ENCODE data around the gene ZNF718. TPM values are rescaled to one million over a fixed set of nuclear protein-coding genes. Genes with fewer than 3 reads are reported as not detected.
"Not testable (repeated sequence)": the region's sequence is repeated elsewhere in the genome, so short reads cannot be mapped to it uniquely, and the experiment has no call there.

The ZNF718 gene
- total RNA-seq: 7.6 and 7.7 TPM in 2 replicates

GRCh38 chr4:124275-125081 lies at the start of gene ZNF718:
ZNF718 (plus strand) TSS chr4:124501; CDS start chr4:124671, 170 bp downstream.
- Mint-ChIP-seq H3K4me1 (peaks cover 25% of the 10 kb centered on the region), H3K4me3 (peak within 1 kb of the TSS; percentile 100), H3K27me3 (no peaks in the 10 kb centered on the region), H3K9me3 (peaks cover 25% of the 10 kb centered on the region), H3K27ac (peak within 1 kb of the TSS; percentile 99), H3K36me3 (ENCODE audit: low read depth) (peaks cover 36% of the 10 kb centered on the region)
- intact Hi-C loops (cut with micrococcal nuclease): loop anchor here (5.0 kb wide), 3 partner anchors 118 to 348 kb away; partner anchors contain the start of gene ZNF141
- peak; percentile 97 for DNase-seq

GRCh38 chr4:85951-86350 lies 38.4 kb upstream of the ZNF718 start:
- peaks cover 35% of the 10 kb centered on the region for H3K9me3 Mint-ChIP-seq
- H3K27ac Mint-ChIP-seq: no peak overlapping the region
- peaks cover 28% of the 10 kb centered on the region for H3K36me3 Mint-ChIP-seq (ENCODE audit: low read depth)
- no peak for DNase-seq
- H3K4me1 Mint-ChIP-seq: no peaks in the 10 kb centered on the region
- H3K27me3 Mint-ChIP-seq: no peaks in the 10 kb centered on the region
- H3K4me3 Mint-ChIP-seq: no peak overlapping the region
- intact Hi-C loops (cut with micrococcal nuclease): no loop called here

GRCh38 chr4:86559-87324 lies 37.6 kb upstream of the ZNF718 start:
- Mint-ChIP-seq H3K9me3 (peaks cover 38% of the 10 kb centered on the region), H3K36me3 (ENCODE audit: low read depth) (peaks cover 26% of the 10 kb centered on the region)
- intact Hi-C loops (cut with micrococcal nuclease); H3K27me3 Mint-ChIP-seq; H3K4me1 Mint-ChIP-seq; H3K4me3 Mint-ChIP-seq; DNase-seq; H3K27ac Mint-ChIP-seq: not testable (repeated sequence)

- Mint-ChIP-seq H3K27ac (no peak overlapping the region), H3K4me1 (no peaks in the 10 kb centered on the region), H3K27me3 (no peaks in the 10 kb centered on the region), H3K4me3 (no peak overlapping the region), H3K9me3 (peaks cover 19% of the 10 kb centered on the region), H3K36me3 (ENCODE audit: low read depth) (no peaks in the 10 kb centered on the region)
- DNase-seq: no peak
- intact Hi-C loops (cut with micrococcal nuclease): no loop called here
These were observed 25.9 kb upstream of the ZNF718 start for GRCh38 chr4:98386-98785.

- Mint-ChIP-seq H3K27ac (no peak overlapping the region), H3K27me3 (no peaks in the 10 kb centered on the region), H3K36me3 (ENCODE audit: low read depth) (no peaks in the 10 kb centered on the region), H3K4me1 (no peaks in the 10 kb centered on the region), H3K4me3 (no peak overlapping the region), H3K9me3 (peaks cover 14% of the 10 kb centered on the region)
- DNase-seq: no peak
- intact Hi-C loops (cut with micrococcal nuclease): no loop called here
These were observed 24.4 kb upstream of the ZNF718 start for GRCh38 chr4:99863-100262.

GRCh38 chr4:107083-107443 lies 17.2 kb upstream of the ZNF718 start:
- peaks cover 14% of the 10 kb centered on the region for H3K27me3 Mint-ChIP-seq
- H3K4me3 Mint-ChIP-seq: no peak overlapping the region
- peaks cover 43% of the 10 kb centered on the region for H3K9me3 Mint-ChIP-seq
- no peaks in the 10 kb centered on the region for H3K4me1 Mint-ChIP-seq
- peaks cover 8% of the 10 kb centered on the region for H3K36me3 Mint-ChIP-seq (ENCODE audit: low read depth)
- intact Hi-C loops (cut with micrococcal nuclease): no loop called here
- no peak overlapping the region for H3K27ac Mint-ChIP-seq
- no peak for DNase-seq

GRCh38 chr4:107444-108429 lies 16.6 kb upstream of the ZNF718 start:
- intact Hi-C loops (cut with micrococcal nuclease): no loop called here
- H3K4me1 Mint-ChIP-seq: no peaks in the 10 kb centered on the region
- H3K36me3 Mint-ChIP-seq (ENCODE audit: low read depth): peaks cover 8% of the 10 kb centered on the region
- H3K9me3 Mint-ChIP-seq: peaks cover 43% of the 10 kb centered on the region
- H3K27ac Mint-ChIP-seq: no peak overlapping the region
- H3K27me3 Mint-ChIP-seq: peaks cover 14% of the 10 kb centered on the region
- H3K4me3 Mint-ChIP-seq: no peak overlapping the region
- DNase-seq: no peak

GRCh38 chr4:112771-113170 lies 11.5 kb upstream of the ZNF718 start:
- no peaks in the 10 kb centered on the region for H3K4me1 Mint-ChIP-seq
- peaks cover 8% of the 10 kb centered on the region for H3K36me3 Mint-ChIP-seq (ENCODE audit: low read depth)
- H3K9me3 Mint-ChIP-seq: peaks cover 39% of the 10 kb centered on the region
- H3K4me3 Mint-ChIP-seq: no peak overlapping the region
- DNase-seq: no peak
- intact Hi-C loops (cut with micrococcal nuclease): no loop called here
- peaks cover 10% of the 10 kb centered on the region for H3K27me3 Mint-ChIP-seq
- no peak overlapping the region for H3K27ac Mint-ChIP-seq

GRCh38 chr4:113732-114131 lies 10.6 kb upstream of the ZNF718 start:
- DNase-seq: no peak
- no peaks in the 10 kb centered on the region for H3K4me1 Mint-ChIP-seq
- peaks cover 39% of the 10 kb centered on the region for H3K9me3 Mint-ChIP-seq
- H3K27me3 Mint-ChIP-seq: peaks cover 6% of the 10 kb centered on the region
- H3K36me3 Mint-ChIP-seq (ENCODE audit: low read depth): peaks cover 8% of the 10 kb centered on the region
- H3K4me3 Mint-ChIP-seq: no peak overlapping the region
- intact Hi-C loops (cut with micrococcal nuclease): no loop called here
- H3K27ac Mint-ChIP-seq: no peak overlapping the region

- H3K36me3 Mint-ChIP-seq (ENCODE audit: low read depth): peaks cover 6% of the 10 kb centered on the region
These were observed 10.2 kb upstream of the ZNF718 start for GRCh38 chr4:114149-114548.

GRCh38 chr4:116499-116898 lies 7.8 kb upstream of the ZNF718 start:
- H3K9me3 Mint-ChIP-seq: peaks cover 36% of the 10 kb centered on the region
- no peak for DNase-seq
- no peak overlapping the region for H3K4me3 Mint-ChIP-seq
- peaks cover 11% of the 10 kb centered on the region for H3K36me3 Mint-ChIP-seq (ENCODE audit: low read depth)
- H3K4me1 Mint-ChIP-seq: peaks cover 9% of the 10 kb centered on the region
- intact Hi-C loops (cut with micrococcal nuclease): no loop called here
- no peaks in the 10 kb centered on the region for H3K27me3 Mint-ChIP-seq
- no peak overlapping the region for H3K27ac Mint-ChIP-seq

More at GRCh38 chr4:114149-114548, 10.2 kb upstream of the ZNF718 start:
- no peak for DNase-seq
- Mint-ChIP-seq H3K27ac (no peak overlapping the region), H3K4me1 (no peaks in the 10 kb centered on the region), H3K27me3 (peaks cover 3% of the 10 kb centered on the region), H3K4me3 (no peak overlapping the region), H3K9me3 (peaks cover 37% of the 10 kb centered on the region)
- intact Hi-C loops (cut with micrococcal nuclease): no loop called here

GRCh38 chr4:120616-121015 lies 3.7 kb upstream of the ZNF718 start:
- H3K9me3 Mint-ChIP-seq: peaks cover 32% of the 10 kb centered on the region
- H3K4me1 Mint-ChIP-seq: peaks cover 21% of the 10 kb centered on the region
- H3K4me3 Mint-ChIP-seq: no peak overlapping the region
- intact Hi-C loops (cut with micrococcal nuclease): loop anchor here (5.0 kb wide), 3 partner anchors 122 to 352 kb away; partner anchors contain the start of gene ZNF141
- no peak overlapping the region for H3K27ac Mint-ChIP-seq
- H3K36me3 Mint-ChIP-seq (ENCODE audit: low read depth): peaks cover 27% of the 10 kb centered on the region
- no peaks in the 10 kb centered on the region for H3K27me3 Mint-ChIP-seq
- peak; percentile 47 for DNase-seq

GRCh38 chr4:121408-122084 lies 2.8 kb upstream of the ZNF718 start:
- intact Hi-C loops (cut with micrococcal nuclease): loop anchor here (5.0 kb wide), 3 partner anchors 121 to 351 kb away; partner anchors contain the start of gene ZNF141
- Mint-ChIP-seq H3K9me3 (peaks cover 35% of the 10 kb centered on the region), H3K4me3 (peak overlapping the region; percentile 56), H3K27me3 (no peaks in the 10 kb centered on the region), H3K36me3 (ENCODE audit: low read depth) (peaks cover 35% of the 10 kb centered on the region), H3K4me1 (peaks cover 25% of the 10 kb centered on the region), H3K27ac (peak overlapping the region; percentile 56)
- peak; percentile 77 for DNase-seq
